ENCODE data around the gene MTCL1. TPM values are rescaled to one million over a fixed set of nuclear protein-coding genes. Genes with fewer than 3 reads are reported as not detected.

MTCL1 gene
- total and polyA plus RNA-seq, 2 of the 8 experiments (the other 6 are each of a cell fraction or from before 2014, with no cell fraction given) = 16.6 to 60.8 TPM

DNA sequence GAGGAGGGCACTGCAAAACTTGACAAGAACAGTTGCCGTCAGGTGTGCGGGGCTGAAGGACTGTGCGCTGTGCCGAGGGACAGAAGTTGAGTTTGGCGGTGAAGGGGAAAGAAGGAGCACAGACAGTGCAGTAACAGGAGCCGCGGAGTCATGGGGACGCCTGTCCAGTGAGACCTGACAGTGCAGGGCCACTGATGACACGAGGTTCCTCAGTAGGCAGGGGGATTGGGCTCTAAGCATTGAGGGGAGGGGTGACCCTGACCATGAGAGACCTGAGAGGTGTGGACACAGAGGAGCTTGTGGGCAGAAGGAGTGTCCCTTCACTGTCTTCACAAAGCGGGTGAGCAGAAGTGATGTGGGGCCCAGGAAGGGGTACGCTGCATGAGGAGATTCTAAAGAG is 104.8 kb downstream of the MTCL1 start (continued):
- TF ChIP-seq, protein P1, sequence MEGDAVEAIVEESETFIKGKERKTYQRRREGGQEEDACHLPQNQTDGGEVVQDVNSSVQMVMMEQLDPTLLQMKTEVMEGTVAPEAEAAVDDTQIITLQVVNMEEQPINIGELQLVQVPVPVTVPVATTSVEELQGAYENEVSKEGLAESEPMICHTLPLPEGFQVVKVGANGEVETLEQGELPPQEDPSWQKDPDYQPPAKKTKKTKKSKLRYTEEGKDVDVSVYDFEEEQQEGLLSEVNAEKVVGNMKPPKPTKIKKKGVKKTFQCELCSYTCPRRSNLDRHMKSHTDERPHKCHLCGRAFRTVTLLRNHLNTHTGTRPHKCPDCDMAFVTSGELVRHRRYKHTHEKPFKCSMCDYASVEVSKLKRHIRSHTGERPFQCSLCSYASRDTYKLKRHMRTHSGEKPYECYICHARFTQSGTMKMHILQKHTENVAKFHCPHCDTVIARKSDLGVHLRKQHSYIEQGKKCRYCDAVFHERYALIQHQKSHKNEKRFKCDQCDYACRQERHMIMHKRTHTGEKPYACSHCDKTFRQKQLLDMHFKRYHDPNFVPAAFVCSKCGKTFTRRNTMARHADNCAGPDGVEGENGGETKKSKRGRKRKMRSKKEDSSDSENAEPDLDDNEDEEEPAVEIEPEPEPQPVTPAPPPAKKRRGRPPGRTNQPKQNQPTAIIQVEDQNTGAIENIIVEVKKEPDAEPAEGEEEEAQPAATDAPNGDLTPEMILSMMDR (IDR thresholded peaks at IDR 0.05; ENCODE audit: control extremely low read depth in 1 of 3, insufficient read depth in 1 of 3, low read depth in 1 of 3, low read length in 3 of 3) = no peak
- TF ChIP-seq CHD7 (IDR thresholded peaks at IDR 0.05; ENCODE audit: insufficient replicate concordance, low read length) = no peak
- no peak for TF ChIP-seq HDAC6 (IDR thresholded peaks at IDR 0.05; ENCODE audit: low read depth, low read length)
- no peak for TF ChIP-seq SP1 (IDR thresholded peaks at IDR 0.05; ENCODE audit: low read depth, low read length)
- no peak for TF ChIP-seq ZNF274 (IDR thresholded peaks at IDR 0.05; ENCODE audit: borderline replicate concordance, extremely low read depth, low read length)
- TF ChIP-seq SIX5 (IDR thresholded peaks at IDR 0.05; ENCODE audit: low read depth, low read length) = no peak
